Common myeloid progenitor, CD34-positive (primary cell): ENCODE measurements around the gene PHOX2B.

Experiments
- CTCF ChIA-PET: fragments of 350-600 bp; sonication (Branson Sonifier 250); formaldehyde crosslinking; loops from one replicate; lab custom pipeline; 2021; ENCODE audit warnings: antibody characterized with exemption; lab: Charles Lee
- POLR2A ChIA-PET: fragments of 350-600 bp; sonication (Branson Sonifier 250); formaldehyde crosslinking; loops from one replicate; lab custom pipeline; 2021; ENCODE audit warnings: antibody characterized with exemption; lab: Charles Lee
- DNase-seq, 3 donors: peaks; one replicate each; pipeline versions ENCODE4 v3.0.0 to v3.0.0-alpha.2; 2013
- H3K27ac ChIP-seq, 2 experiments: 1 replicate in 1 of 2; 2 replicates in 1 of 2; pipeline ENCODE4 v1.7.0; 2013; ENCODE audit warnings: inconsistent platforms in 2 of 2, low read length in 2 of 2, mild to moderate bottlenecking in 2 of 2, low read depth in 1 of 2, moderate library complexity in 1 of 2; ENCODE audit not compliant: severe bottlenecking in 2 of 2, insufficient read depth in 1 of 2, poor library complexity in 1 of 2
- H3K27me3 ChIP-seq, 5 experiments: replicated peaks in 2 of 5; 1 replicate in 3 of 5; 2 replicates in 2 of 5; pipeline versions ENCODE4 v1.6.1 to v1.7.0; 2013; ENCODE audit warnings: low read length in 4 of 5, mild to moderate bottlenecking in 2 of 5, moderate library complexity in 2 of 5, inconsistent platforms in 1 of 5; ENCODE audit not compliant: insufficient read depth in 5 of 5, control insufficient read depth in 4 of 5
- H3K36me3 ChIP-seq, 4 experiments: 1 replicate in 2 of 4; 2 replicates in 2 of 4; pipeline versions ENCODE4 v1.6.1 to v1.7.0; 2013; ENCODE audit warnings: low read length in 3 of 4, control low read depth in 1 of 4, mild to moderate bottlenecking in 1 of 4; ENCODE audit not compliant: control insufficient read depth in 4 of 4, insufficient read depth in 4 of 4
- H3K4me1 ChIP-seq, 4 experiments: 1 replicate in 3 of 4; 2 replicates in 1 of 4; pipeline versions ENCODE4 v1.6.1 to v1.7.1; 2013; ENCODE audit warnings: low read length in 3 of 4, mild to moderate bottlenecking in 3 of 4, control low read depth in 1 of 4, inconsistent platforms in 1 of 4, moderate library complexity in 1 of 4; ENCODE audit not compliant: control insufficient read depth in 4 of 4, insufficient read depth in 4 of 4; ENCODE audit errors: control extremely low read depth in 1 of 4
- H3K4me3 ChIP-seq, 7 experiments: 1 replicate in 4 of 7; 2 replicates in 3 of 7; pipeline versions ENCODE4 v1.5.1 to v1.7.0; 2013; ENCODE audit warnings: mild to moderate bottlenecking in 7 of 7, low read length in 6 of 7, moderate library complexity in 6 of 7, inconsistent platforms in 2 of 7, low read depth in 2 of 7, control low read depth in 1 of 7; ENCODE audit not compliant: insufficient read depth in 4 of 7, control insufficient read depth in 1 of 7; ENCODE audit errors: extremely low read depth in 1 of 7
- H3K9me3 ChIP-seq, 5 experiments: 1 replicate in 4 of 5; 2 replicates in 1 of 5; pipeline versions ENCODE4 v1.6.1 to v1.7.1; 2013; ENCODE audit warnings: low read length in 4 of 5, mild to moderate bottlenecking in 2 of 5, inconsistent platforms in 1 of 5, low read depth in 1 of 5, moderate library complexity in 1 of 5; ENCODE audit not compliant: control insufficient read depth in 4 of 5, insufficient read depth in 2 of 5; ENCODE audit errors: control extremely low read depth in 1 of 5
- WGBS: methylation state at CpG from one replicate; pipeline ENCODE4 v1.1.5; 2013; ENCODE audit not compliant: insufficient coverage; 5-methylcytosine and 5-hydroxymethylcytosine counted together

Gene PHOX2B

GRCh38 chr4:41723286-41723685 is 25.2 kb downstream of the PHOX2B start:
- no peak overlapping the region for H3K27ac ChIP-seq
- no peaks in the 10 kb centered on the region for H3K36me3 ChIP-seq
- POLR2A ChIA-PET, result no interaction called here
- H3K27me3 ChIP-seq, result peaks cover 0 to 46% (median 11%) of the 10 kb centered on the region in 5 experiments
- CTCF ChIA-PET, result no interaction called here
- 84% methylated on average over 3 of the region's 3 CpGs for WGBS
- no peak for DNase-seq
- no peaks in the 10 kb centered on the region for H3K4me1 ChIP-seq
- peaks cover 0 to 19% (median 6%) of the 10 kb centered on the region in 5 experiments for H3K9me3 ChIP-seq
- no peak overlapping the region for H3K4me3 ChIP-seq

- no peak overlapping the region for H3K4me3 ChIP-seq
- 100% methylated on average over 1 of the region's 1 CpG for WGBS
- POLR2A ChIA-PET, result no interaction called here
- no peak for DNase-seq
- no peaks in the 10 kb centered on the region for H3K36me3 ChIP-seq
- CTCF ChIA-PET, result no interaction called here
- peaks cover 0 to 42% (median 10%) of the 10 kb centered on the region in 5 experiments for H3K27me3 ChIP-seq
- no peaks in the 10 kb centered on the region for H3K4me1 ChIP-seq
- H3K27ac ChIP-seq, result no peak overlapping the region
- peaks cover 0 to 19% (median 6%) of the 10 kb centered on the region in 5 experiments for H3K9me3 ChIP-seq
Observed at GRCh38 chr4:41722181-41722580, 26.3 kb downstream of the PHOX2B start.

DNA sequence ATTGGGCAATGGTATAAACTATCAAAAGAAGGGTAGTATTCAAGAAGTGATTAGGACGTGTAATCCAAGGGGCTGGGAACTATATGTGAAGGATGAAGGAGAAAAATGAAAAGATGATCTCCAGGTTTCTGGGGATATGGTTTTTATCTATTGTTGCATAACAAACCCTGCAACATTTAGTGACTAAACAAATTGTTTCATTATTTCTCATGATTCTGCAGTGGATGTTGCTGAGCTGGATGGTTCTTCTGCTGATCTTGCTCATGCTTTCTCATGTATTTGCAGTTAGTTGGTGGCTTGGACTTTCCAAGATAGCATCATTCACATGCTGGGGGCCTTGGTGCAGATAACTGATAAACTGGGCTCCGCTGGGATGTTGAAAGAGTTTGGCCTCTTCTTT is 29.1 kb downstream of the PHOX2B start:
- H3K36me3 ChIP-seq, result no peaks in the 10 kb centered on the region
- DNase-seq, result no peak
- no peaks in the 10 kb centered on the region for H3K4me1 ChIP-seq
- no peak overlapping the region for H3K27ac ChIP-seq
- POLR2A ChIA-PET, result no interaction called here
- 100% methylated on average over 1 of the region's 2 CpGs for WGBS
- H3K9me3 ChIP-seq, result no peaks in the 10 kb centered on the region
- H3K4me3 ChIP-seq, result no peak overlapping the region
- H3K27me3 ChIP-seq, result peaks cover 0 to 43% (median 9%) of the 10 kb centered on the region in 5 experiments
- CTCF ChIA-PET, result no interaction called here

DNA sequence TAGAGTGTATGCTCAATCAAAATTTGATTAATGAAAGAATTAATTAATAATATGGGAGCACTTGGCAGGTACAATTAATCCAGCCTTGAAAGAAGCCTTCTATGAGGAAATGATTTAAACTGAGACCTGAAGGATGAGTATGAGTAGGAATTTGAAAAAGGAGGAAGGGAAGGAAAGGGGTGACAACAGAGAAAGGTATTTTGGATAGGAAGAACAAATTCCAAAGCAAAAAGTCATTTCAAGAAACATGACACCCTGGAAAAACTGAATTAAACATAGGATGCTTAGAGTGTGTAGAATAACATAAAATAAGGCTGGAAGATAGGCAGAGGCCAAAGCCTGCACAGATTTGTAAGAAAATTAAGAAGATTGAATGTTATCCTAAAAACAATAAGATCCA is 29.6 kb downstream of the PHOX2B start:
- no peak overlapping the region for H3K4me3 ChIP-seq
- peaks cover 0 to 43% (median 9%) of the 10 kb centered on the region in 5 experiments for H3K27me3 ChIP-seq
- H3K9me3 ChIP-seq, result no peaks in the 10 kb centered on the region
- no peak for DNase-seq
- H3K4me1 ChIP-seq, result no peaks in the 10 kb centered on the region
- H3K27ac ChIP-seq, result no peak overlapping the region
- no peaks in the 10 kb centered on the region for H3K36me3 ChIP-seq
- ChIA-PET CTCF (interaction anchor here (2.0 kb wide), 1 partner anchor 8 kb away, joined by 6 read pairs; no protein-coding TSS in a partner anchor), POLR2A (no interaction called here)

- WGBS, result 94% methylated on average over 1 of the region's 1 CpG
- H3K9me3 ChIP-seq, result peaks cover 0 to 1% (median 0%) of the 10 kb centered on the region in 5 experiments
- H3K4me3 ChIP-seq, result no peak overlapping the region
- POLR2A ChIA-PET, result no interaction called here
- DNase-seq, result no peak
- H3K4me1 ChIP-seq, result no peaks in the 10 kb centered on the region
- no peak overlapping the region for H3K27ac ChIP-seq
- CTCF ChIA-PET, result no interaction called here
- H3K27me3 ChIP-seq, result peaks cover 0 to 22% (median 6%) of the 10 kb centered on the region in 5 experiments
- H3K36me3 ChIP-seq, result no peaks in the 10 kb centered on the region
Observed at GRCh38 chr4:41715155-41715554, 33.4 kb downstream of the PHOX2B start.

DNA sequence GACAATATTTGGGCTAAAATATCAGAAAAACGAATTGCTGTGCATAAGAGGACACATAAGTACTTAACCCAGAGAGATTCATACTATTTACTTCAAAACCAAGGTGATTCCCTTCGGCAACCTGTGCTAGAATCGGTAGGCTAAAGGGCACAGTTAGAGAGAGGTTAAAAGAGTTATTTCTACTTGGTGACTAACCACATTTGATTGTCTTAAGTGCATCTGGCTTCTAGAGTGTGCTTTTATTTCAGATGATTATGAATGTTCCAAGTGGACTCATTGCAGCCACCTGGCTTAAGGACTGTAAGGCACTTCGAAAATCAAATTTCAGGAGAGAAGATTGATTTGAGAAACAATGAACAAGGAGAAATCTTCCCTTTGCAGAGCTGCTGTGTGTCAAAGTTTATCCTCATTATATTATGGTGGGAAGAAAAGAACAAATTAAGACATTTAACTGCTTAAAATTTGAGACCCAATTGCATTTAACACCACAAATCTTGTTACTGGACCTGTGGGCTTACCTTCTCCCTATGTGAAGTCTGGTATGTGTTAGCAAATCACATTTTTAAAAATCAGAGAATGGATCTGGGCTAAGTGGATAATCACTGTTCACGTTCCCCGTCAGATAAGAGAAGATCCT is 34.0 kb downstream of the PHOX2B start:
- Histone ChIP-seq H3K36me3 (no peaks in the 10 kb centered on the region), H3K4me3 (no peak overlapping the region), H3K27me3 (peaks cover 2 to 21% (median 6%) of the 10 kb centered on the region in 5 experiments), H3K4me1 (no peaks in the 10 kb centered on the region), H3K27ac (no peak overlapping the region), H3K9me3 (peaks cover 0 to 1% (median 0%) of the 10 kb centered on the region in 5 experiments)
- POLR2A ChIA-PET, result no interaction called here
- 100% methylated on average over 1 of the region's 6 CpGs for WGBS
- CTCF ChIA-PET, result no interaction called here
- DNase-seq, result no peak

DNA sequence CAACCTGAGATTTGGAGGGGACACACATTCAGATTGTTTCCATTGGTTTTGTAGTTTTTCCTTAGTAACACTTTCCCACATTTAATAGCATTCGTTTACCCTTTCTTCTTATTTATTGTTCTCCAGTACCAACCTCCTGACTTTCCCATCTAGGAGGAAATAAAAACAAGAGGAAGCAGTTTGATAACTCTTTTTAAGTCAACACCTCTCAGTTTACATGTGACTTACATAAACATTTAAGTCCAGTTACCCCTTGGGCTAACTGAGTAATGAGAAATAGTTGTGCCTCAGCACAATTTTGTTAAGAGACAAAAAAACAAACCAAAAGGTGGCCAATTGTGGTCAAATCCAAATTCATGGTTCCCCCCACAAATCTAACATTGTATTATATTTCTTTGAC is 34.8 kb downstream of the PHOX2B start:
- peaks cover 0 to 1% (median 0%) of the 10 kb centered on the region in 5 experiments for H3K9me3 ChIP-seq
- ChIA-PET CTCF (no interaction called here), POLR2A (no interaction called here)
- H3K4me3 ChIP-seq, result no peak overlapping the region
- WGBS, result 78% methylated on average over 1 of the region's 1 CpG
- H3K36me3 ChIP-seq, result no peaks in the 10 kb centered on the region
- H3K4me1 ChIP-seq, result no peaks in the 10 kb centered on the region
- H3K27me3 ChIP-seq, result peaks cover 5 to 23% (median 7%) of the 10 kb centered on the region in 5 experiments
- DNase-seq, result no peak
- no peak overlapping the region for H3K27ac ChIP-seq
